ENCODE measurements around the gene MRPL58. TPM values are rescaled to one million over a fixed set of nuclear protein-coding genes. Genes with fewer than 3 reads are reported as not detected.

The MRPL58 gene
- total and polyA plus RNA-seq, 2 donors (not counting 1 experiment from before 2014, with no cell fraction given): 20.8 to 21.6 TPM

GRCh38 chr17:75001915-75002843 is 10.3 kb upstream of the MRPL58 start:
- no peak for ATAC-seq (ENCODE audit: low read depth)
- Histone ChIP-seq H3K4me2 (replicated peaks; ENCODE audit: low read depth, low read length, poor library complexity, severe bottlenecking) (no peak overlapping the region), H3K4me3 (ENCODE audit: control extremely low read depth in 1 of 5, extremely low read depth in 1 of 5, insufficient read depth in 1 of 5, low read depth in 2 of 5, low read length in 4 of 5) (no peak overlapping the region), H4K20me1 (ENCODE audit: control insufficient read depth, insufficient read depth, low read length, poor library complexity, severe bottlenecking) (no peaks in the 10 kb centered on the region), H3K27me3 (replicated peaks in 1 of 4; ENCODE audit: control extremely low read depth in 1 of 4, control insufficient read depth in 3 of 4, insufficient read depth in 4 of 4, low read length in 3 of 4) (no peaks in the 10 kb centered on the region), H3K79me2 (ENCODE audit: control insufficient read depth, insufficient read depth, low read length) (no peaks in the 10 kb centered on the region), H3K27ac (ENCODE audit: low read length in 2 of 2) (no peak overlapping the region), H3K9me3 (ENCODE audit: control extremely low read depth in 1 of 3, control insufficient read depth in 2 of 3, insufficient read depth in 1 of 3, low read length in 2 of 3) (no peaks in the 10 kb centered on the region), H3K4me1 (ENCODE audit: control insufficient read depth in 2 of 2, insufficient read depth in 2 of 2, low read length in 2 of 2) (no peaks in the 10 kb centered on the region), H3K36me3 (replicated peaks in 1 of 2; ENCODE audit: control extremely low read depth in 1 of 2, control insufficient read depth in 1 of 2, extremely low read depth in 1 of 2, insufficient read depth in 2 of 2, low read length in 1 of 2) (no peaks in the 10 kb centered on the region), H2AFZ (ENCODE audit: insufficient read depth, low read depth, low read length, poor library complexity, severe bottlenecking) (no peak overlapping the region), H3K9ac (ENCODE audit: low read length) (no peak overlapping the region)
- ChIA-PET CTCF (interaction anchor here (0.5 to 1.1 kb wide), 3 partner anchors 9 to 40 kb away, joined by 3 read pairs; no protein-coding TSS in a partner anchor), POLR2A (no interaction called here)
- Mint-ChIP-seq H3K27ac (no peak overlapping the region), H3K4me3 (no peak overlapping the region), H3K9me3 (ENCODE audit: insufficient read depth) (no peaks in the 10 kb centered on the region), H3K27me3 (peaks cover 7% of the 10 kb centered on the region), H3K4me1 (no peaks in the 10 kb centered on the region)
- DNase-seq: no peak
- intact Hi-C loops (cut with micrococcal nuclease): no loop called here
- TF ChIP-seq CTCF (IDR thresholded peaks at IDR 0.05): no peak
- no peak for TF ChIP-seq EZH2 (IDR thresholded peaks at IDR 0.05; ENCODE audit: borderline replicate concordance, insufficient read depth, low read depth, low read length, poor library complexity, severe bottlenecking)
- 88% methylated on average over 9 of the region's 15 CpGs for WGBS (ENCODE audit: insufficient coverage)

All from B cell (primary cell).